ENCODE results near the gene DGKI. TPM values are rescaled to one million over a fixed set of nuclear protein-coding genes. Genes with fewer than 3 reads are reported as not detected.
"Not testable (repeated sequence)": the region's sequence is repeated elsewhere in the genome, so short reads cannot be mapped to it uniquely, and the experiment has no call there.

DGKI gene
- total RNA-seq, 1 experiment from 2014 or later, result 1.1 TPM

GRCh38 chr7:137449016-137449415 is 397.8 kb downstream of the DGKI start:
- in situ Hi-C loops (cut with HindIII; ENCODE audit: low pct_unique_long_range_greater_than_20kb, low sequenced_read_pairs), result no loop called here
- no peak for DNase-seq (ENCODE audit: low read depth)

GRCh38 chr7:137448572-137448971 is 398.2 kb downstream of the DGKI start:
- DNase-seq (ENCODE audit: low read depth); in situ Hi-C loops (cut with HindIII; ENCODE audit: low pct_unique_long_range_greater_than_20kb, low sequenced_read_pairs): not testable (repeated sequence)

- no peak for DNase-seq (ENCODE audit: low read depth)
Measured at GRCh38 chr7:137446025-137446424, 400.7 kb downstream of the DGKI start.

GRCh38 chr7:137445268-137445667 is 401.5 kb downstream of the DGKI start:
- no peak for DNase-seq (ENCODE audit: low read depth)
- in situ Hi-C loops (cut with HindIII; ENCODE audit: low pct_unique_long_range_greater_than_20kb, low sequenced_read_pairs), result no loop called here

More at GRCh38 chr7:137446025-137446424, 400.7 kb downstream of the DGKI start:
- in situ Hi-C loops (cut with HindIII; ENCODE audit: low pct_unique_long_range_greater_than_20kb, low sequenced_read_pairs), result no loop called here

GRCh38 chr7:137443616-137444015 is 403.2 kb downstream of the DGKI start:
- no peak for DNase-seq (ENCODE audit: low read depth)
- in situ Hi-C loops (cut with HindIII; ENCODE audit: low pct_unique_long_range_greater_than_20kb, low sequenced_read_pairs), result no loop called here

- in situ Hi-C loops (cut with HindIII; ENCODE audit: low pct_unique_long_range_greater_than_20kb, low sequenced_read_pairs), result no loop called here
- DNase-seq (ENCODE audit: low read depth), result no peak
Measured at GRCh38 chr7:137441451-137441850, 405.3 kb downstream of the DGKI start.

- DNase-seq (ENCODE audit: low read depth), result no peak
- in situ Hi-C loops (cut with HindIII; ENCODE audit: low pct_unique_long_range_greater_than_20kb, low sequenced_read_pairs), result no loop called here
Measured at GRCh38 chr7:137439829-137440825, 406.6 kb downstream of the DGKI start.

GRCh38 chr7:137434946-137435345 is 411.8 kb downstream of the DGKI start:
- in situ Hi-C loops (cut with HindIII; ENCODE audit: low pct_unique_long_range_greater_than_20kb, low sequenced_read_pairs), result no loop called here
- DNase-seq (ENCODE audit: low read depth), result no peak

- DNase-seq (ENCODE audit: low read depth), result no peak
- in situ Hi-C loops (cut with HindIII; ENCODE audit: low pct_unique_long_range_greater_than_20kb, low sequenced_read_pairs), result no loop called here
Measured at GRCh38 chr7:137434530-137434929, 412.2 kb downstream of the DGKI start.

GRCh38 chr7:137423321-137423720 is 423.5 kb downstream of the DGKI start:
- in situ Hi-C loops (cut with HindIII; ENCODE audit: low pct_unique_long_range_greater_than_20kb, low sequenced_read_pairs), result no loop called here
- DNase-seq (ENCODE audit: low read depth), result no peak

GRCh38 chr7:137421366-137421765 is 425.4 kb downstream of the DGKI start:
- DNase-seq (ENCODE audit: low read depth), result no peak
- in situ Hi-C loops (cut with HindIII; ENCODE audit: low pct_unique_long_range_greater_than_20kb, low sequenced_read_pairs), result no loop called here

- DNase-seq (ENCODE audit: low read depth), result no peak
- in situ Hi-C loops (cut with HindIII; ENCODE audit: low pct_unique_long_range_greater_than_20kb, low sequenced_read_pairs), result no loop called here
Measured at GRCh38 chr7:137418841-137419240, 427.9 kb downstream of the DGKI start.

- in situ Hi-C loops (cut with HindIII; ENCODE audit: low pct_unique_long_range_greater_than_20kb, low sequenced_read_pairs), result no loop called here
- DNase-seq (ENCODE audit: low read depth), result no peak
Measured at GRCh38 chr7:137417464-137417863, 429.3 kb downstream of the DGKI start.

- in situ Hi-C loops (cut with HindIII; ENCODE audit: low pct_unique_long_range_greater_than_20kb, low sequenced_read_pairs), result no loop called here
- DNase-seq (ENCODE audit: low read depth), result no peak
Measured at GRCh38 chr7:137413901-137414300, 432.9 kb downstream of the DGKI start.

- no peak for DNase-seq (ENCODE audit: low read depth)
- in situ Hi-C loops (cut with HindIII; ENCODE audit: low pct_unique_long_range_greater_than_20kb, low sequenced_read_pairs), result no loop called here
Measured at GRCh38 chr7:137411446-137411845, 435.3 kb downstream of the DGKI start.

- no peak for DNase-seq (ENCODE audit: low read depth)
- in situ Hi-C loops (cut with HindIII; ENCODE audit: low pct_unique_long_range_greater_than_20kb, low sequenced_read_pairs), result no loop called here
Measured at GRCh38 chr7:137408126-137408525, 438.6 kb downstream of the DGKI start.

GRCh38 chr7:137407078-137407477 is 439.7 kb downstream of the DGKI start:
- no peak for DNase-seq (ENCODE audit: low read depth)
- in situ Hi-C loops (cut with HindIII; ENCODE audit: low pct_unique_long_range_greater_than_20kb, low sequenced_read_pairs), result no loop called here

GRCh38 chr7:137404660-137405317 is 442.0 kb downstream of the DGKI start:
- DNase-seq (ENCODE audit: low read depth), result no peak
- in situ Hi-C loops (cut with HindIII; ENCODE audit: low pct_unique_long_range_greater_than_20kb, low sequenced_read_pairs), result no loop called here

- no peak for DNase-seq (ENCODE audit: low read depth)
- in situ Hi-C loops (cut with HindIII; ENCODE audit: low pct_unique_long_range_greater_than_20kb, low sequenced_read_pairs), result no loop called here
Measured at GRCh38 chr7:137403353-137403695, 443.4 kb downstream of the DGKI start.

Measured in Caki2 (cell line).